HUES6 (cell line): ENCODE data around the gene IQGAP2.
A peak's percentile ranks its signal among the peaks of the same experiment; 100 is the strongest.

Experiments used
- H3K27ac ChIP-seq: 2 replicates; pipeline ENCODE4 v1.7.0; 2013; ENCODE audit warnings: low read depth, mild to moderate bottlenecking, low read length, inconsistent platforms
- H3K27me3 ChIP-seq: 2 replicates; pipeline ENCODE4 v1.6.1; 2013; ENCODE audit warnings: low read length; ENCODE audit not compliant: control insufficient read depth, insufficient read depth
- H3K36me3 ChIP-seq: 2 replicates; pipeline ENCODE4 v1.6.1; 2013; ENCODE audit warnings: low read length; ENCODE audit not compliant: control insufficient read depth, insufficient read depth
- H3K4me1 ChIP-seq: 2 replicates; pipeline ENCODE4 v1.6.1; 2013; ENCODE audit warnings: low read length; ENCODE audit not compliant: control insufficient read depth, insufficient read depth
- H3K4me3 ChIP-seq: 2 replicates; pipeline ENCODE4 v1.5.1; 2013; ENCODE audit warnings: low read depth, low read length
- H3K9ac ChIP-seq: one replicate; pipeline ENCODE4 v1.6.1; 2013; ENCODE audit warnings: mild to moderate bottlenecking, low read length
- H3K9me3 ChIP-seq: 2 replicates; pipeline ENCODE4 v1.6.1; 2013; ENCODE audit warnings: low read depth, low read length; ENCODE audit not compliant: control insufficient read depth, insufficient read depth

IQGAP2 gene

DNA sequence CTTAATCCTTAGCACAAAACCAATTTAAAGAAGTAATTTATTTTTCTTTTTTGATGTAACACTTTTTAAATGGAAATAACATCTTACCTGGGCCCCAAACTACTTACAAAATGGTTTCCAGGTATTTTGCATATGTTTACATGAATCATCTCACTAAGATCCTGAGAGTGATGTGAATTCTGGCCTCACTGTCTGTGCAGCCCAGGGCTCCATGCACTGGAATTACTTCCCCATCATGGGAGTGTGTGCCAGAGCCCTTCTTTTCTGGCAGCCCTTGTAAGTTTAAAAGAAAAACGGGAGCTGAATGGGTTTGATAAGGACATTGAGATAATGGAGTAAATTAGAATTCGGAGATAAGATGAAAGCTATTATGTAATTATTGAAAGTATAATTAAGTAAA lies 300.6 kb downstream of the IQGAP2 start:
- Histone ChIP-seq H3K4me3 (no peak overlapping the region), H3K9me3 (no peaks in the 10 kb centered on the region), H3K27me3 (no peaks in the 10 kb centered on the region), H3K36me3 (peaks cover 14% of the 10 kb centered on the region), H3K27ac (no peak overlapping the region), H3K4me1 (no peaks in the 10 kb centered on the region), H3K9ac (no peak overlapping the region)

DNA sequence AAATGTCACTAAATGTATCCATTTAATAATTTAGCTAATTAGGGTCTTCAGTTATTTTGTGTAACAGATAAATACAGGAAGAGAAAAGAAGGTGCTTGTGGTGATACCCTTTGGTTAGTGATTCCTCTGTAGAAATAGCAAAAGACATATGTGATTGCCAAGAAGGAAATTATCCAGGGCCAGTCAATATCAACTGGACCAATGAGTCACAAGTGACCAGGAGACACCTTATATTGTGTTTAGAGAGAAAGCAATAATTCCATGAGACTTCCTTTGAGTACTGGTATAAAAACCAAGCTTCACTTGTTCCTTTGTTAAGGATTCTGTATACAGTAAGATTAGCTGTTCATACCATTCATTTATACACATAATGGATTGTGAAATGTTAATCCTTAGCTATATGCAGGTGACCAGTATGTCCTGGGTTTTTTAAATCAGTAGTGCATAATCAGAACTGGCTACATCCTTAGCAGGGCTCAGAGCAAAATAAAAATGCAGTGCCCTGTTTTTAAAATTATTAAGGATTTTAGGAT lies 301.1 kb downstream of the IQGAP2 start:
- no peak overlapping the region for H3K27ac ChIP-seq
- H3K36me3 ChIP-seq, result peaks cover 14% of the 10 kb centered on the region
- no peak overlapping the region for H3K4me3 ChIP-seq
- H3K9ac ChIP-seq, result no peak overlapping the region
- no peaks in the 10 kb centered on the region for H3K4me1 ChIP-seq
- H3K27me3 ChIP-seq, result no peaks in the 10 kb centered on the region
- H3K9me3 ChIP-seq, result no peaks in the 10 kb centered on the region

DNA sequence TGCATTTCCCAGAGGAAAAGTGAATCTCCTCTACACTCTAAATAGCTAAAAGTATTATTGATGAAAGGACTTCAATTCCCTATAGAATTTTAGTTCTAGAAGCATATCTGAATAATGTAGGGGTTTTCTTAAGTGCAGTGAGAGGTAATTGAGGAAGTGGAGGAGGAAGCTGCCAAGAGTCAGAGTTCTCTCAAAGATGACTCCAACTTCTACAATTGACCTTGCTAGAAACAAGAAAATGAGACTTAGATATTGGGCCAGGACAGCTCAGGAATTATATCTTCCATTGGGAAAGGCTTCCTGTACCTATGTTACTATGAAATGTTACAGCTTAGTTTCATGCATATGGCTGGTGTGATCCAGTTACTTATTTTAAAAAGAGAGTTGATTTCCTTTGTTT lies 302.5 kb downstream of the IQGAP2 start:
- no peaks in the 10 kb centered on the region for H3K4me1 ChIP-seq
- no peak overlapping the region for H3K9ac ChIP-seq
- no peaks in the 10 kb centered on the region for H3K27me3 ChIP-seq
- no peak overlapping the region for H3K4me3 ChIP-seq
- no peak overlapping the region for H3K27ac ChIP-seq
- peaks cover 14% of the 10 kb centered on the region for H3K36me3 ChIP-seq
- no peaks in the 10 kb centered on the region for H3K9me3 ChIP-seq

DNA sequence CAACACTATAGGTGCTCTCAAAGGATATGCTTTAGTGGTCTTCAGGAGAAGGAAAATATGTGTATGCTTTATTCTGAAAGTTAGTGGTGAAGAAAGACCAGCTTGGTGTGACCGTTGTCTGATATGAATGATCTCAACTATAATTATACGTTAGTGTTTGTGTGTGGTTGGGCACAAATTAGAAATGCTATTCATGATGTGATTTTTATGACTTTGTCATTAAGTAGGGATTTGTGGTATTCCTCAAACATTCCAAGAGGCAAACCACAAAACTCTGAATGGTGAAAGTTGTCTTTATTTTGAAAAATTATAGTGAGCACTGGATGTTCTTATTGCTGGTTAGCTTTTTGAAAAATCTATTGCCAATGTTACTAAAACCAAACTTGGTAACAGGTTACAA lies 306.7 kb downstream of the IQGAP2 start:
- Histone ChIP-seq H3K36me3 (no peaks in the 10 kb centered on the region), H3K4me1 (no peaks in the 10 kb centered on the region), H3K4me3 (no peak overlapping the region), H3K27ac (no peak overlapping the region), H3K9me3 (no peaks in the 10 kb centered on the region), H3K27me3 (peaks cover 11% of the 10 kb centered on the region), H3K9ac (no peak overlapping the region)

DNA sequence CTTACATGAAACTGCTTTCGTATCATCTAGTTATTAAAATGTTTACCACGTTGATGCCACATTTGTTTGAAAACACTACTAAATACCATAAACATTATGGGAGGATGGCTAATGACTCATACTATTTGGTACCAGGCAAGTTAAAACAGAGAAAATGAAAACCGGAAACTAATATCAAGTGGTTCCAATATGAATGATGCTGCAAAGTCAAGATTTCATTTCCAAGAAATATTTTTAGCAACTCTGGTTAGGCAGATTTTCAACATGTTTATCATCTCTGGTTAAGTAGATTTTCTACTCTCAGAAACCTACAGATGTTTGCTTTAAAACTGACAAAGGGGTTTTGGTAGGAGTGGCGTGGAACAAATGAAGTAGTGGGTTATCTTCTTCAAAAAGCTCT lies 307.9 kb downstream of the IQGAP2 start:
- Histone ChIP-seq H3K4me3 (no peak overlapping the region), H3K4me1 (no peaks in the 10 kb centered on the region), H3K27ac (no peak overlapping the region), H3K9ac (no peak overlapping the region), H3K9me3 (no peaks in the 10 kb centered on the region), H3K36me3 (no peaks in the 10 kb centered on the region), H3K27me3 (peaks cover 20% of the 10 kb centered on the region)

DNA sequence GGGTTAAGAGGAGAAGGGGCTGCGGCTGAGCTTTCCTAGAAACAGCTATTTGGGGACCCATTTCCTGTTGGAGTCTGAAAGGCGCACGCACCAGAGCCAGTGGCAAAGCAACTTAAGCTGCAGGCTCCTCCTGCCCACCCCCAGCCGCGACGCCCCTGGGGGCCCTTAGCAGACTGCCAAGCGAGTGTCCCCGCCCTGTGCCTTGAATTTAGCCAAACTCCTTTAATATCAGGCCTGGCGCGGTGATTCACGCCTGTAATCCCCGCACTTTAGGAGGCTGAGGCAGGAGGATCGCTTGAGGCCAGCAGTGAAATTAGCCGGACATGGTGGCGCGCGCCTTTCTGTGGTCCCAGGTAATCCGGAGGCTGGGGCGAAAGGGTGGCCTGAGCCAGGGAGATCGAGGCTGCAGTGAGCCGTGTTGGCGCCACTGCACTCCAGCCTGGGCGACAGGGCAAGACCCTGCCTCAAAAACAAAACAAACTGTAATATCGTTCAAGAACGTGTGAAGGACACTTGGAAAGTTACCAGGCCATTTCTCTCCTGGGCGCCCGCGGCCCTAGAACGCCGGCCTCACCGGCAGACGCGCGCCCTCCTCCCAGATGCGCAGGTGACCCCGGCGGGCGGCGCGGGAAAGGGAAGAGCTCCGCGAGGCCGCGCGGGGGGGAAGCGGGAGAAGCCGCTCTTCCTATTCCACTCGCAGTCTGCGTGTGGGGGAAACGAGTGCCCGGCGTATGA lies 311.8 kb downstream of the IQGAP2 start:
- H3K4me1 ChIP-seq, result peaks cover 6% of the 10 kb centered on the region
- H3K36me3 ChIP-seq, result no peaks in the 10 kb centered on the region
- H3K27me3 ChIP-seq, result peaks cover 20% of the 10 kb centered on the region
- no peaks in the 10 kb centered on the region for H3K9me3 ChIP-seq
- peak overlapping the region; percentile 8 for H3K9ac ChIP-seq
- H3K4me3 ChIP-seq, result peak overlapping the region; percentile 97
- no peak overlapping the region for H3K27ac ChIP-seq

DNA sequence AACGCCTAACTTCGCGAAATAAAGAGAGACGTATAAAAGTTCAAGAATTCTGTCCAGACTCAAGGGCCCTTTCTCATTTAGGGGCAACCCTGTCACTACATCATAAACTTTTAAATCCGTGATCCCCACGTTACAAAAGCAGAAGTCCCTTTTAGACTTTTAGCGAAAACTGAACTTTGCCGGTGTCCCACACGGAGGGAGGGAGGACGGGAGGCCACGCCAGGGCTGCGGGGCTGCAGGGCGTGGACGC lies 312.3 kb downstream of the IQGAP2 start:
- Histone ChIP-seq H3K27me3 (peaks cover 20% of the 10 kb centered on the region), H3K4me1 (peaks cover 6% of the 10 kb centered on the region), H3K27ac (no peak overlapping the region), H3K9me3 (no peaks in the 10 kb centered on the region), H3K36me3 (no peaks in the 10 kb centered on the region), H3K9ac (peak overlapping the region; percentile 8), H3K4me3 (peak overlapping the region; percentile 97)

DNA sequence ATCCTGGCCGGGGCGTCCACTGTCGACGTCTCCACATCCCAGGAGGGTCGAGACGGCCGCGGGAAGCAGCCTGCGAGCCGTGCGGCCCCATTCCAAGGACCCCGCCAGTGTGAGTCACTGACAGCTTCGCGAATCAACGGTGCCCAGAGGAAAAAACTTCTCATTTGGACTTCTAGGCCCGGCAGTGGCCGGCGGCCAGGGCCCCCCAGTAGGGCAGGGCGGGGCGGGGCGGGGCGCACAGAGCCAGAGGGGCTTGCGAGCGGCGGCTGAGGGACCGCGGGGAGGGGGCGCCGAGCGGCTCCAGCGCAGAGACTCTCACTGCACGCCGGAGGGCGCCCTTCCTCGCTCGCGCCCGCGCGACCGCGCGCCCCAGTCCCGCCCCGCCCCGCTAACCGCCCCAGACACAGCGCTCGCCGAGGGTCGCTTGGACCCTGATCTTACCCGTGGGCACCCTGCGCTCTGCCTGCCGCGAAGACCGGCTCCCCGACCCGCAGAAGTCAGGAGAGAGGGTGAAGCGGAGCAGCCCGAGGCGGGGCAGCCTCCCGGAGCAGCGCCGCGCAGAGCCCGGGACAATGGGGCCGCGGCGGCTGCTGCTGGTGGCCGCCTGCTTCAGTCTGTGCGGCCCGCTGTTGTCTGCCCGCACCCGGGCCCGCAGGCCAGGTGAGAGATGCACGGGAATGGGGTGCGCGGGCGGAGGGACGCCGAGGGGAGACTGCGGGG lies 312.8 kb downstream of the IQGAP2 start, which contains the start of gene F2R:
TSS of gene F2R (plus strand) at position 391 of the 720 bp plus-strand sequence. CDS start at position 573, 182 bp downstream.
- peaks cover 20% of the 10 kb centered on the region for H3K27me3 ChIP-seq
- peak within 1 kb of the TSS; percentile 72; the same call in 1 of the 2 replicates for H3K27ac ChIP-seq
- peak within 1 kb of the TSS; percentile 97 for H3K4me3 ChIP-seq

DNA sequence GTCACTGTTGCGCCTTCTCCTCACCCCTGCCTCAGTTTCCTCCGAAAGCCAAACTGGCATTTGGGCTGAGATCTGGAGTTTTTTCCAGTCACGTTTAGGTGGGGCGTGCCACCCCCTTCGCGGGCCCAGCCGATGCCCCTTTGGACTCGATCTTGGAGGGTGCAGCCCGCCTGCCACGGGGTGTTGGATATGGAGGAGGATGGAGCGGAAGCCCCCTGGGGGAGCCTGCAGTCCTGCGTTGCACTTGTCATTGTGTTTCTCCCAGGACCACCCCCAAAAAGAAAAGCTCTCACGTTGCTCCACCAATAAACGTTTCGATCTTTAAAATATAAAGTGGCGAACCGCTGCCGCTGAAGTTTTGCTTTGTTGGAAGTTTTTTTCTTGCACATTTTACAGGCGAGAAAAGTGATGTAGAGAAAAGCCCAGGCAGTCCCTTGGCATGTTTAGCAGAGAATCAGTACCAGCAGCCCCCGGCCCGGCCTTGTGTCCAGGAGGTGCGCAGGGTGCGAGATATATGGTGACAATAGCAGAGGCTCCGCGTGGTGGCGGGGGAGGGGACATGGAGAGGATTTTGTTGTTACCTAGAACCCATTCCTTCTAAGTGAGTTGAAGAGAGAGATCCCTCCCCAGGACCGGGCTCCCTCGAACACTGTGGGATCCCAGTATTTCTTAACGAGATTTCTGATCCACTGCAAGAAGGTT lies 313.5 kb downstream of the IQGAP2 start:
- peaks cover 6% of the 10 kb centered on the region for H3K4me1 ChIP-seq
- H3K27me3 ChIP-seq, result peaks cover 20% of the 10 kb centered on the region
- H3K9me3 ChIP-seq, result no peaks in the 10 kb centered on the region
- H3K4me3 ChIP-seq, result peak overlapping the region; percentile 97
- no peaks in the 10 kb centered on the region for H3K36me3 ChIP-seq
- H3K27ac ChIP-seq, result peak overlapping the region; percentile 72; the same call in 1 of the 2 replicates
- H3K9ac ChIP-seq, result peak overlapping the region; percentile 86

More for the DNA sequence above, 312.8 kb downstream of the IQGAP2 start, which contains the start of gene F2R:
- Histone ChIP-seq H3K36me3 (no peaks in the 10 kb centered on the region), H3K9me3 (no peaks in the 10 kb centered on the region), H3K4me1 (peaks cover 6% of the 10 kb centered on the region), H3K9ac (peak within 1 kb of the TSS; percentile 86)

DNA sequence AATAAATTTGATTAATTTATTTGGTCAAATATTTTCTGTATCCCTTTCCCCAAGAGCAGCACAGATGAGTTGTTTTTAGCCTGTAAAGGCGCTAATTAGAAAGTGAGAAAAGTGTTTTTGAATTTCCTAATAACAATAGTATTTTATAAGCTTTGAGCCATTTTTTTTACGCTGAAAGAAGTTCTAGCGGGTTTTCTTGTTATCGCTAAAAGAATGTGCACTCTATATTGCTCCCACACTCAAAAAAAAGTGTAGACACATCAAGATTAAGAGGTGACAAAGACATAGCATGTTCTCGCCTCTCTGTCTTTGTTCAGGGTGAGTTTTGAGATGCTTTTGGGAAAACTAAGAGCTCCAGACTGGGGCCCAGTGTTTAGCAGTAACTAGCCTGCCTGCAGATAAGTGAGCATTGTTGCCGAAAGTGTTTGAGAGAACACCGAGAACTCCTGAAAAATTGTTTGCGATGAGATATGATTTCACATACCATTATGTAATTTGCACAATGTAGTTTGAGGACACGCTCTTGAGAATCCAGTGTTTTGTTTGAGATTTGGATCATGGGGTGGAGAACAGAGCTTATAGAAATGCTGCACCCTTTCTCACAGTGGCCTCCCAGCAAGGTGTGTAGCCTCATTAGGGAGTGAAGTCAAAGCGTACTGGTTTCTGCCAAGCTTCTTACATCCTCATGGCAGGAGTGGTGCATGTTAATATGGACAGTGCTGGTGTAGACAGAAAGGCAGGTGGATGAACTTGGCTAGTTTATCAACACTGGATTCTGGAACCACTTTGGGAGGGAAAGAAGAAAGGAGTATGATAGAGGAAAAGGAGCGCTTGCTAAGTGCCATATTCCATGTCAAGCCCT lies 314.4 kb downstream of the IQGAP2 start:
- Histone ChIP-seq H3K4me3 (peak overlapping the region; percentile 97), H3K27ac (no peak overlapping the region), H3K4me1 (peaks cover 6% of the 10 kb centered on the region), H3K9ac (no peak overlapping the region), H3K27me3 (peaks cover 20% of the 10 kb centered on the region), H3K36me3 (no peaks in the 10 kb centered on the region), H3K9me3 (no peaks in the 10 kb centered on the region)
